HG02610 (cell line): ENCODE data around the gene FAM210B.
"Not testable (repeated sequence)": the region's sequence is repeated elsewhere in the genome, so short reads cannot be mapped to it uniquely, and the experiment has no call there.

Experiments
- ATAC-seq: cut with Tn5 transposase; IDR thresholded peaks from one replicate; pipeline ENCODE4 v1.9.1; 2021; ENCODE audit warnings: mild to moderate bottlenecking, moderate library complexity; ENCODE audit not compliant: unreplicated experiment

The FAM210B gene

DNA sequence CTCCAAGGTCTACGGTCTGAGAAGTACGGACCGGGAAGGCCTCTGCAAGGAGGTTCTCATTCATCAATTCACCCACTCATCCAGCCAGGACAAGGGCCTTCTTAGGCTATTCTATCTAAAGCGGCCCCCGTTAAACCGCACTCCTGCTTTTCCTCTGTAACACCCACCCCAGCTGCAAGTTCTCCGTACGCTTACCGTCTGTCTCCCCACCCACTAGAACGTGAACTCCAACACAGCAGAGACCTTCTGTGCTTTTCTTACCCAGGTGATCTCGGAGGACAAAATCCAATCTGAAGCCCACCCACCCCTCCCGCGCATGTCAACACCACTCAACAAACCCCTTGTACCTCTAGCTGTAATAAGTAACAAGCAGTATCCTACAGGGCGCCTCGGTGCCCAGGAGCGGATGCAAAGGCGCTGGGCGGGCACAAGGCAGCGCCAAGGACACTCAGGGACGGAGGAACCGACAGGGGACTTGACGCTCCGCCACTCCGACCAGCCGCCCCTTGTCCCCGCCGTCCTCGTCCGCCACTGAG, 32.9 kb downstream of the FAM210B start:
- peak; percentile 25 for ATAC-seq

DNA sequence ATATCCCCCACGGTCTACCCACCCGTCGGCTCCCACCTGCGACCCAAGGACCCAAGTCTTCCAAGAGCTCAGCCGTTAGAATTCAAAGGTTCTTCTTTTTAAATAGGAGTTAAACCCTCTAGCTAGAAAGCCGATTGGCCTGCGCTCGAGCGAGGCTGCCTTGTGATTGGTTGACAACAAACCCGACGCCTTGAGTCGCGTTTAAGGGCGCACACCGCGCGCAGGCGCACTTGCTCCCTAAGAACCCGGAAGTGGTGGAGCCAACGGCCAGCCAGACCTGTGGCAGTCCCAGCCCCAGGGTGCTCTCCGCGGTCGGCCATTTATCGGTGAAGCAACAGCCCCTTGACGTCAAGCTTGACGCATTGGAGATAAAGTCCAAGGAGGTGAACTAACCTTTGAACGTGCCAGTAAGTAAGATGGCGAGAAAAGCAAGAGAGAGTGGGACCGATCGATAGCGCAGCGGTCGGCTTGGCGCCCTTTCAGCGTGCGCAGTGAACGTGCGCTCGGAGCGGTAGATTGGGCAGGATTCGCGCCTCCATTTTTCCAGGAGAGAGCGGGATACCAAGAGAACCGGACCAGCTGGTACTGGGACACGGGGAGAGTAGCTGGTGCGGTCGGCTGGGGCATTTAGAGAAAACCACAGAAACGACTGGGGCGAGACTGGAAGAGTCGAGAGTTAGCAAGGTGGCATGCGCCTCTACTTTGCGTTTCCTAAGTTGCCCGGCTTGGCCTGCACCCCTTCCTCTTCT, 33.5 kb downstream of the FAM210B start, which contains the start of the genes AURKA and CSTF1:
Gene AURKA (minus strand): TSS at position 84 of the 749 bp plus-strand sequence. CDS start 4,018 bp downstream, outside the sequence.
Gene CSTF1 (plus strand): TSS at position 514 of the 749 bp plus-strand sequence. CDS start 2,908 bp downstream, outside the sequence.
- peak; percentile 96 for ATAC-seq

DNA sequence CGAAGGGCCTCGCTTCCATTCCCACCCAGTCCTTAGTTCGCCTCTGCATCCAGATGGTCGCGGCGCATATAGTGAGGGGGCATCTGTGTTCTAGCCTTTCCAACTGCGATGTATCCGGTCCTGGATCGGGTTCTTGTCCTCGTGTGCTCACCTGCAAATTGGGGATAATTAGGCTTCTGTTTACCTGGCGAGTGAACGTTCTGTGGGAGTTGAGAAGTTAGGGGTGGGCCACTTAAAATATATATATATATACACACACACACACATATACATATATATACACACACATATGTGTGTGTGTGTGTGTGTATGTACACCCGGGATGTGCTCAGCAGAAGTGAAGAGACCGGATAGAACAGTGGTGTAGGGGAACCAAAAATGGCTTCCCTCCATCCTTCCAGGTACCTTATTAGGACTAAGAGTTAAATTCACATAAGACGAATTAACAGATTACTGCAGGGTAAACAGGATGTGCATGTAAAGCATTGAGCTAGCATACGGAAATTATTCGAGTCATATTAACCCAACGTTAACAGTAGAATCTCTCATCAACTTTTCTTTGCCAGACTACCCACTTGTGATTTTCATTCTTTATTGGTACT, 34.2 kb downstream of the FAM210B start:
- ATAC-seq = no peak

DNA sequence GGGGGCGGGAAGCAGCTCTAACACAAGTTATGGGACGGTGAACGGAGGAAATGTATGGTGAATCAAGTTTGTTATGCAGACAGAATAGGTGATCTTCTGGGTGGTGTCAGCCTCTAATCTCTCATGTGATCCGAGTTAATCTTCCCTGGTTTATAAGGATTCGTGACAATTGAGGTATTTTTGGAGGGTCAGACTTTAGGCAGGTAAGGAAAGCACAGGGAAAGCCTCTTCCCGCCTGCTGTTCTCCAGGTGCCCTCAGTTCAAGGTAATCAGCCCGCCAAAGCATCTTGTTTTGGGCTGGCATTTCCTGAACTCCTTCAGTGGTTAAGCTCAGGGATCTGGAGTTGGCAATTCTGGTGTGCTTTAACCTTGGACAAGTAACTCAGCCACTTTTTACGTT, 34.9 kb downstream of the FAM210B start:
- ATAC-seq = no peak

DNA sequence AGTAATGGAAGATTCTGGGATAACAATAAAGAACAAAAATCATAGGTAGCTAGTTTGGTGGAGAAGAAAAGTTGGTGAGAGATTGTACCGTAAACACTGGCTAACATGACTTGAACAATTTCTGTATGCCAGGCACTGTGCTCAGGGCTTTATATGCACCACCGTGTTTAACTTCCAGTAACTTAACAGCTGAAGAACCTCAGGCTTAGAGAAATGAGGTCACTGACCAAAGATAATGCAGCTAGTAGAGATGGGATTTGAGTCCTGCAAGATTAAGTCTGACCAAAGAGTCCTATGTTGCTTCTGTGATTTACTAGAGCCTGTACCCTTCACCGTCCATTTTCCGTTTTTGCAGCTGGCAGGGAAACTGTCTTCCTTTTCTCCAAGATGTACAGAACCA, 36.4 kb downstream of the FAM210B start:
- no peak for ATAC-seq

DNA sequence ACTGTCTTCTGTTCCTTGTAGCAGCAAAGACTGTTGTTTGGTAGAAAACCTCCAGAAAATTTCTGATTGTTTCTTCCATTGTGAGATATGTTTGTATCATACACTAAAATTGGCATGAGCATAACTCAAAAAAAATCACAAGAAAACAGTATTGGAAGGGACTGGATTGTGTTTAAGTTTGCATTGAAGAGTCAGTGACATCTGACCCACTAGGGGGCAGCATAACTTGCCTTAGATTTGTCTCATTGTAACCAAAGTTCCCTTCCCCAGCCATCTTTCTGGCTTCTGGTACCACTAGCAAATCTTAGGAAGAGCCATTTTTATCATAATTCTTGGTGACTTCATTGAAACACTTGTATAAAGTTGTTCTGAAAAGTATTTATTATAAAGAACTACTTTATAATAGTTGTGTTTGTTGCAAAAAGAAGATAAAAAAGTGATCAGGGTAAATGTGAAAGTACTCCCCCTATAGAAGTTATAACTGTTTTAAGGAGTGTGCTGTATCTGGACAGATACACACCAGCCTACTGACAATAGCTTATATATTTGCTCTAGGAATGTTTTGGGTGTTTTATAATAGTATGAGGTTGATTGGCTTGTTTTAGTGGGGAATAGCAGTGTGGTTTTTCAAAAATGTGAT, 41.3 kb downstream of the FAM210B start:
- ATAC-seq = peak; percentile 60

DNA sequence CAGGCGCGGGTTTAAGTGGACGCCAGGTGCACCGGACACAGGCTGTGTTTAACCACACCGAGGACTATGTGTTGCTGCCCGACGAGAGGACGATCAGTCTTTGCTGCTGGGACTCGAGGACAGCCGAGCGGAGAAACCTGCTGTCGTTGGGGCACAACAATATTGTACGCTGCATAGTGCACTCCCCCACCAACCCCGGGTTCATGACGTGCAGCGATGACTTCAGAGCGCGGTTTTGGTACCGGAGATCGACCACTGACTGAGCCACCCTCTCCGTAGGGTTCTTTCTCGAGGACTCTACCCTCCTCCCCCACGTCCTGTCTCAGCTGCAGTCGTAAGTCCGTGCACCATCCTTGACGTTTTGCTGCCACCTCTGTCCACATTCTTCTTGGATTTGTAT, 44.7 kb downstream of the FAM210B start:
- no peak for ATAC-seq

DNA sequence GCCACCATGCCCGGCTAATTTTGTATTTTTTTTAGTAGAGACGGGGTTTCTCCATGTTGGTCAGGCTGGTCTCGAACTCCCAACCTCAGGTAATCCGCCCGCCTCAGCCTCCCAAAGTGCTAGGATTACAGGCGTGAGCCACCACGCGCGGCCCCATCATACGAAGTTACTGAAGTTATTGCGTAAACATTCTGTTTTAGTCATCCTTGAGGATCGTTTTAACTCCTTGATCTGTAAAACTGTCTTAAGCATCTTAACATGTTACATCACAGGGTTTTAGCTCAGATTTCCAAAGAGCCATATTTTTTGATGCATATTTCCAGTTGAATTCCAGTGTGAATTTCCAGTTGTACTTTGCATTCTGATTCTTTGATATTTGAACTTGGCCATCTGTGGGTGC, 46.6 kb downstream of the FAM210B start:
- not testable (repeated sequence) for ATAC-seq

DNA sequence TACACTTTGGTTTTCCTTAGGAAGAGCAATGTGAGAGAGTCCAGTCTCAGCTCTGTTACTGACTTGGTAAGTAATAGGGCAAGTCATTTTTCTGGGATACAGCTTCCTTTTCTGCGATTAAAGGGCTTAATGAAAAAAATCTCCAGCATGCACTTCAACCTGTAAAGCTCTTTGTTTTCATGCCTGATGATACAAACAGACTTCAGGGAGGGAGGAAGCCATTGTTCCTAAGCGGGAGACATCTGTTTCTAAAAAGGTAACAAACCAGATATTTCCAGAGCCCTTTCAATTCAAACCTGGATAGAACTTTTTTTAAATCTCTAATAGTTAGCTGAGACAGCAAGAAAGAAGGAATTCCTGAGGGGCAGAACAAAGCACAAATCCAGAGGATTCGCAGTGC, 48.1 kb downstream of the FAM210B start:
- no peak for ATAC-seq

DNA sequence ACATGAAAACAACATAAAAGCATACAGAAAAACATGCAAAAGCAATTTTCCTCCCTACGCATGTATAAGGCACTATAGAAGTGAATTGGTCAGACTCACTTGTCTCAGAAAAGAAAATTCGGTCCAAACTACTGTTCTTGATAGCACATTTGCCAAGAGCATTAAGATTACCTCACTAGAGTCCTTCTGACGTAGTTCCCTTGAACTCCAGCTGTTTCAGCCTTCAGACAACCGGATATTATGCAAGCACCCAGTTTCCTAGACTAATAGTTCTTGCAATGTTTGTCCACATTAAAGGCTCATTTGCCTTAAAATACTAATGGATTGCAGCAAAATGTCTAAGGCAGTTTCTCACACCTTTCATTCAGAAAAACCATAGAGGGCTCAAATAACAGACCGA, 50.7 kb downstream of the FAM210B start:
- no peak for ATAC-seq

DNA sequence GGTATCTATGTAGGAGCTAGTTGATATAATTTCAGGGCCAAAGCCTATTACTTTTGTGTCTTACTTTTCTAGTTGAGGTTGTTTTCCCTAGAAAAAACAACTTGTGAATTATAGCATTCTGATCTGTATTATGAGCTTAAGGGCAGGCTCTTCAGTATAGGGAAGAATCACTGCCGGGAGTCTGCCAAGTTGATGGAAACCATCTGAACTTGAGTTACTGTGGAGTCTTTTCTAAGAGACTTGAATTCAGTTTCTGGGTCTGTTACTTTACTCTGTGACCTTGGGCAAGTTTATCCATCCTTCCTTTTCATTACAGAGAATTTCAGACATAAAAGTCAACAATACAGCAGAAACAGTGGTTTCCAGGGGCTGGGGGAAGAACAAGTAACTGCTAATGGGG, 51.2 kb downstream of the FAM210B start:
- no peak for ATAC-seq

DNA sequence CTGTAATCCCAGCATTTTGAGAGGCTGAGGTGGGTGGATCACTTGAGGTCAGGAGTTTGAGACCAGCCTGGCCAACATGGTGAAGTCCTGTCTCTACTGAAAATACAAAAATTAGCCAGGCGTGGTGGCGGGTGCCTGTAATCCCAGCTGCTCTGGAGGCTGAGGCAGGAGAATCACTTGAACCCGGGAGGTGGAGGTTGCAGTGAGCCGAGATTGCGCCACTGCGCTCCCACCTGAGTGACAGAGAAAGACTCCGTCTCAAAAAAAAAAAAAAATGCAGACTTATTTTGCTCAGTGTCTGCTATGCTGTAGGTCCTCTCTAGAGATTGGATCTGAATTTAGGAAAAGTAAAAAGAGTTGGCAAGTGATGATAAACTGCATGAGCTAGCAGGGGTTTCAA, 52.5 kb downstream of the FAM210B start:
- ATAC-seq = not testable (repeated sequence)

DNA sequence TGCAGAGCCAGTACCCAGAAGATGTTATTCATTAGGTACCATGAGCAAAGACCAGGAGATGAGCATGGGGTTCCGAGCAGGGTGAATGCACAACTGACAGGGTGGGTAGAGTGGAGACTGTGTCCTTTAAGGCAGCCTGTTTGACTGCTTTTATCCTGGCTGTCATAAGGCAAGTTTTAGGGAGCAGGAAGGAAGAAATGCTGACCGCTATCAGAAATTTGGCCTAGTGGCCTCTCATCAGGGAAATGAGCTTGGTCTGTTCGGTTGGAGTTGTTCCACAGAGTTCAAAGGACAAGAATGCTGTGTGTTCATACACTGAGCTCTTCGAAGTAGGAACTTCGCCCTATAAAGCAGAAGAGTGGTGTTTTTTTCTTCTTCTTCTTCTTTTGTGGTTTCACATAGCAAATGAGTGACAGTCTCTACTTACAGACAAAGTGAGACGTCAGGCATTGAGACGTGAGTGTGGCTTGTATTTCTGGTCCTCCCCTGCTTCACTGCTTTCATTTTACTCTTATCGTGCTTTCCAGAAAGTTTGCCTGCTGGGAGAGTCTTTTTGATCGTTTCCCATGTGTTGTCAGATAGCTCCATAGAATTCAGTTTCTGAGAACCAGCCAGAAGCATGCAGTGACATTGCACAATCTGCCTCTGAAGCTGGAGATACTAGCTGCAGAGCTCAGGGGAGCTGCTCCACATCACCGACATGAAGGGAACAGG, 53.1 kb downstream of the FAM210B start, which contains the start of gene CASS4:
Gene CASS4 (plus strand): TSS at position 502 of the 714 bp plus-strand sequence. CDS start 199 bp downstream, at position 701.
- peak; percentile 49 for ATAC-seq

DNA sequence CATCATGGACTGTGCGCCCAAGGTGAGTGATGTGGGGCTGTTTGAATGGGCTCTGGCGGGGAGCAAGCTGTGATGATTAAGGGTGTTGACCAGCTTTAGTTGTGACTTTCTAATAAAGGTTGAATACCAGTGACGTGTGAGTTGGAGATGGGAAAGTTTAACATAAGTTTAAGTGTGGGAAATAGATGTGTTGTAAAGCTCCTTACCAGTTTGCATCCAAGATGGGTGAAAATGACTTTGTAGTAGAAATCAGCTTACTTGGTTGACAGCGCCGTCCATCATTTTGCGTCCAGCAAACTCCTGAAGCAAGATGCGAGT, 53.7 kb downstream of the FAM210B start:
- no peak for ATAC-seq

DNA sequence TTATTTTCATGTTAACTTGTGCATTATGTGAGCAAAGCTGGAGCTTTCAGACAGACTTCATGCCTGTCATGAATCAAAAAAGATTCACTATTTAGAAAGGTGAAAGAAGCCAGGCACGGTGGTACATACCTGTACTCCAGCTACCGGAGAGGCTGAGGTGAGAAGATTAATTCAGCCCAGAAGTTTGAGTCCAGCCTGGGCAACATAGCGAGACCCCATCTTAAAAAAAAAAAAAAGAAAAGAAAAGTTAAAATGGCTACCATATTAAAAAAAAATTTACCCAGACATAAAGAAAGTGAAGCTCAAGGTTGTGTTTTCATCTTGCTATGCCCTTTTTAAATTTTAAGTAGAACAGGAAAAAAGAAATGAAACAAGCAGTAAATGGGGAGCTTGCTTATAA, 54.2 kb downstream of the FAM210B start:
- ATAC-seq = no peak

DNA sequence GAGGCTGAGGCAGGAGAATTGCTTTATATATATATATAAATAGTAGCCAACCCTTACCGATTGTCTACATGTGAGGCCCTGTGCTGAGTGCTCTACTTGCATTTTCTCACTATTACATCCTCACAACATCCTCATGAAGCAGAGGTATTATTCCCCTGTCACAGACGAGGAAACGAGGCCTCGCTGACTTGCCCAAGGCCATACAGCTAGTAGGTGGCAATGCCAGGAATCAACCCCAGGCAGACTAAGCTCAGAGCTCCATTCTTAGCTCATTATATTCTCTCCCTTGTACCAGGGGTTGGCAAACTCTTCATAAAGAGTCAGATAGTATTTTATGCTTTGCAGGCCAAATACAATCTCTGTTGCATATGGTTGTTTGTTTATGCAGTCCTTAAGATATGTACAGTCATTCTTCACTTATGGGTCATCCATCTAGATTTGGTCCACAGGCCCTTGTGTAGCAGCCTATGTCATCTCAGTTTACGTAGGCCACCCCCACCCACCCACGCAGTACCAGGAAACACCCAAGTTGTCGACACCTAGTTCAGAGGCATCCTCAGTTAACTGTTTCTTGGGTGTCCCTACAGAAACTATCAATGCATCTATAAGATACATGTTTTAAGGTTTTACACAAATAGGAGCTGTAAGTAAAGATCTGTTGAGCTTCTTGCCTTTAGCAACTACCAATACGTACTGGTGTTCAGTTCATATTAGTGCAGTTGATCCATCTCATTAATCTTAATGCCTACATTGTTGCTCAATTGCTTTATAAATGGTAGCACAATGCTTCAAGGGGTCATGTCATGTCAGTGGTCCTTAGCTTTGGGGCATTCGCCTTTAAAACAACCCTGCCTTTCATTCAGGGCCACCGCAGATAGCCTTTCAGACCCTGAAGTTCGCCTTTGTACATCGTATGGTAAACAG, 56.3 kb downstream of the FAM210B start:
- ATAC-seq = no peak

DNA sequence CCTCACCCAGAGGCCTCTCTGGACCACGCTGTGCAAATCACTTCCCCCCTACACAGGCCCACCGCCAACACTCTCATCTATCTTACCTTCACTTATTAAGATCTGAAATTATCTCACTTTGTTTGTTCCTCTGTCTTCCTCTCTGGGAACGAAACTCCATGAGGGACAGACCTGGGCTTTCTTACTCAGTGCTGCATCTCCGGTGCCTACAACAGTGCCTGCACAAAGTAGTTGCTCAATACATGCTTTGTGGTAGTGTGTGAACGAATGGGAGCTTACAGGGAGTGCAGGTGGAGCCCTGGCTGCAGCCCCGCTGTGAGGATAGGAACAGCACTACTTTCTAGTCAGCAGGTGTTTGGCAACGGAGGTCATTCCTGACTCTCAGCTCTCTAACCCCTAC, 58.6 kb downstream of the FAM210B start:
- no peak for ATAC-seq

DNA sequence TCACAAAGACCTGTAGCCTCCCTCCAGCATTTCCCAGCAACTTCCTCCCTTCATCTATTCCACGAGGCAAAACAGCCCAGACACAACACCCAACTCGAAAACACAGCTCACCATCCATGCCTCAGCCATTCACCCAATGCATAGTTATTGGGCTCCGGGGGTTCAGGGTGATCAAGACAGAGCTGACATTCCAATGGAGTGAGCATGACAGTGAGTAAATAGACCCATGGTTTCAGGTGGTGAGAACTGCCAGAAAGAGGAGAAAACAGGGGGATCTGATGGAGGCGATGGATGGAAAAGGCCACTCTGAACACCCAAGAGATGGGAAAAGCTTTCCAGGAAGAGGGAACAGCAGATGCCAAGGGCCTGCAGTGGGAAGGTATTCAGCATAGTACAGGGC, 59.1 kb downstream of the FAM210B start:
- ATAC-seq = no peak
